ENCODE results near the gene BSPH1. TPM values are rescaled to one million over a fixed set of nuclear protein-coding genes. Genes with fewer than 3 reads are reported as not detected.
"Not testable (repeated sequence)": the region's sequence is repeated elsewhere in the genome, so short reads cannot be mapped to it uniquely, and the experiment has no call there.

The BSPH1 gene
- total RNA-seq, 1 donor from 2014 or later, result not detected

DNA sequence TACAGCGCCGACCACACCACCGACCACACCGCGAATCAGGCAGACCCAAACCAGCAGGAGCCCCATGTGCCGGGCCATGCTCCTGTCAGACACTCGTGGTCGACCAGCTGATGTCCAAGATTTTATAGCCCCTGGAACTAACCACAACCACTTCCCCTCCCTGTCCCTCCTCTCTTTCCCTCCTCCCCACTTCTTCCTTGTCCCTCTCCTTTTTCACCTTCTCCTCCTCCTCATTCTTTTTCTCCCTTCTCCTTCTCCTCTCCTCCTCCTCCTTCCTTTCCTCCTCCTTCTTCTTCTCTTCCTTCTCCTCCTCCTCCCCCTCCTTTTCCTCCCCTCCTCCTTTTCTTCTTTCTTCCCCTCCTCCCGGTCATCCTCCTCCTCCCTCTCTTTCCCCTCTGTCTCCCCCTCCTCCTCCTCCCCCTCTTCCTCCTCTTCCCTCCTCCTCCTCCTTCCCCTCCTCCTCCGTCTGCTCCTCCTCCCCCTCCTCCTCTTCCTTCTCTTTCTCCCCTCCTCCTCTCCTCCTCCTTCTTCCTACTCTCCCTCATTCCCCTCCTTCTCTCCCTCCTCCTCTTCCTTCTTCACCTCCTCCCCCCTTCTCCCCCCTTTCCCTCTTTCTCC lies 670 bp downstream of the BSPH1 start:
- Mint-ChIP-seq H3K4me3 (no peak overlapping the region), H3K4me1 (peaks cover 8% of the 10 kb centered on the region), H3K27ac (no peak overlapping the region), H3K27me3 (ENCODE audit: low read depth) (peaks cover 28% of the 10 kb centered on the region), H3K36me3 (no peaks in the 10 kb centered on the region), H3K9me3 (peaks cover 5% of the 10 kb centered on the region)
- no peak for DNase-seq (ENCODE audit: low spot score in 2 of 2, unreplicated experiment in 2 of 2)
- TF ChIP-seq, protein P1, sequence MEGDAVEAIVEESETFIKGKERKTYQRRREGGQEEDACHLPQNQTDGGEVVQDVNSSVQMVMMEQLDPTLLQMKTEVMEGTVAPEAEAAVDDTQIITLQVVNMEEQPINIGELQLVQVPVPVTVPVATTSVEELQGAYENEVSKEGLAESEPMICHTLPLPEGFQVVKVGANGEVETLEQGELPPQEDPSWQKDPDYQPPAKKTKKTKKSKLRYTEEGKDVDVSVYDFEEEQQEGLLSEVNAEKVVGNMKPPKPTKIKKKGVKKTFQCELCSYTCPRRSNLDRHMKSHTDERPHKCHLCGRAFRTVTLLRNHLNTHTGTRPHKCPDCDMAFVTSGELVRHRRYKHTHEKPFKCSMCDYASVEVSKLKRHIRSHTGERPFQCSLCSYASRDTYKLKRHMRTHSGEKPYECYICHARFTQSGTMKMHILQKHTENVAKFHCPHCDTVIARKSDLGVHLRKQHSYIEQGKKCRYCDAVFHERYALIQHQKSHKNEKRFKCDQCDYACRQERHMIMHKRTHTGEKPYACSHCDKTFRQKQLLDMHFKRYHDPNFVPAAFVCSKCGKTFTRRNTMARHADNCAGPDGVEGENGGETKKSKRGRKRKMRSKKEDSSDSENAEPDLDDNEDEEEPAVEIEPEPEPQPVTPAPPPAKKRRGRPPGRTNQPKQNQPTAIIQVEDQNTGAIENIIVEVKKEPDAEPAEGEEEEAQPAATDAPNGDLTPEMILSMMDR (IDR thresholded peaks at IDR 0.05; ENCODE audit: unreplicated experiment), result no peak

DNA sequence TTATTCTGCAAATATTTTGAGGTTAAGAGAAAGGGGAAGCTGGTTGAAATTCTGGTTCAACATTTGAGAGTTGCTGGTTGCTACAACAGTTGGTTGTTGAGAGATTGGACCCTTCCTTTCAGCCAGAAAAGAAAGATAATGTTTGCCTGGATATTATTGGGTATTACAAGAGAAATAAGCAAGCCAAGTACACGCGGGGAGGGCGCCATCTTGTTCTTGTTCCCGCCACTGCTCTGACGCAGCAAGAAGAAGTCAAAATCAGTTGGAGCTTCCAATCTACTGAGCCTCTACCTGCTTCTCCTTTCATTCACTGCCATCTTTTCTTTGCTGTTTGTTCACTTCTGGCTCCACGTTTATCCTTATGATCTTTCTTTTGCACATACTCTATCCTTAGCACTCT lies 18.4 kb downstream of the BSPH1 start:
- H3K4me3 Mint-ChIP-seq, result no peak overlapping the region
- peaks cover 5% of the 10 kb centered on the region for H3K4me1 Mint-ChIP-seq
- no peak overlapping the region for H3K27ac Mint-ChIP-seq
- H3K27me3 Mint-ChIP-seq (ENCODE audit: low read depth), result peaks cover 50% of the 10 kb centered on the region
- DNase-seq (ENCODE audit: low spot score in 2 of 2, unreplicated experiment in 2 of 2), result no peak
- H3K9me3 Mint-ChIP-seq, result peaks cover 10% of the 10 kb centered on the region
- no peaks in the 10 kb centered on the region for H3K36me3 Mint-ChIP-seq
- TF ChIP-seq, protein P1 (IDR thresholded peaks at IDR 0.05; ENCODE audit: unreplicated experiment), result no peak

DNA sequence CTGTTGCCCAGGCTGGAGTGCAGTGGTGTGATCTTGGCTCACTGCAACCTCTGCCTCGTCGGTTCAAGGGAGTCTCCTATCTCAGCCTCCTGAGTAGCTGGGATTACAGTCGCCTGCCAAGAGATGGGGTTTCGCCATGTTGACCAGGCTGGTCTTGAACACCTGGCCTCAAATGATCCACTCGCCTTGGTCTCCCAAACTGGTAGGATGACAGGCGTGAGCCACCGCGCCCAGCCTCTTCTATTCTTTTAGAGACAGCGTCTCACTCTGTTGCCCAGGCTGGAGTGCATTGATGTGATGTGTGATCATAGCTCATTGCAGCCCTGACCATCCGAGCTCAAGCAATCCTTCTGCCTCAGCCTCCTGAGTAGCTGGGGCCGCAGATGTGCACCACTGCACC lies 36.0 kb downstream of the BSPH1 start:
- peaks cover 13% of the 10 kb centered on the region for H3K27me3 Mint-ChIP-seq (ENCODE audit: low read depth)
- H3K4me3 Mint-ChIP-seq; H3K4me1 Mint-ChIP-seq; DNase-seq (ENCODE audit: low spot score in 2 of 2, unreplicated experiment in 2 of 2); H3K27ac Mint-ChIP-seq; H3K9me3 Mint-ChIP-seq; H3K36me3 Mint-ChIP-seq: not testable (repeated sequence)

DNA sequence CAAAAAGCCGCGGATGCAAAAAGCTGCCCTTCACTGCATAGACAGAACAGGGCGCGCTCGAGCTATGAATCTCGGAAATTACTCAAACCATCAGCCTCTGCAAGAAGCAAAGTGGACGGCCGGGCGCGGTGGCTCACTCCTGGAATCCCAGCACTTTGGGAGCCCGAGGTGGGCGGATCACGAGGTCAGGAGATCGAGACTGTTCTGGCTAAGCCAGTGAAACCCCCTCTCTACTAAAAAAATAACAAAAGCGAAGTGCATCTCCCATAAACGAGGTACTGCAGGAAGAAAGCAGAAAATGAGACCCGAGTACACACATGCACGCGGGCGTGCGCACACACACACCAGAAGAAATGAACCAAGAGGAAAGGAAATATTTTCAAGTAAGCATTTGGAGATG lies 39.8 kb downstream of the BSPH1 start:
- H3K4me3 Mint-ChIP-seq; DNase-seq (ENCODE audit: low spot score in 2 of 2, unreplicated experiment in 2 of 2); H3K36me3 Mint-ChIP-seq; H3K27ac Mint-ChIP-seq; H3K9me3 Mint-ChIP-seq; H3K27me3 Mint-ChIP-seq (ENCODE audit: low read depth); H3K4me1 Mint-ChIP-seq: not testable (repeated sequence)

DNA sequence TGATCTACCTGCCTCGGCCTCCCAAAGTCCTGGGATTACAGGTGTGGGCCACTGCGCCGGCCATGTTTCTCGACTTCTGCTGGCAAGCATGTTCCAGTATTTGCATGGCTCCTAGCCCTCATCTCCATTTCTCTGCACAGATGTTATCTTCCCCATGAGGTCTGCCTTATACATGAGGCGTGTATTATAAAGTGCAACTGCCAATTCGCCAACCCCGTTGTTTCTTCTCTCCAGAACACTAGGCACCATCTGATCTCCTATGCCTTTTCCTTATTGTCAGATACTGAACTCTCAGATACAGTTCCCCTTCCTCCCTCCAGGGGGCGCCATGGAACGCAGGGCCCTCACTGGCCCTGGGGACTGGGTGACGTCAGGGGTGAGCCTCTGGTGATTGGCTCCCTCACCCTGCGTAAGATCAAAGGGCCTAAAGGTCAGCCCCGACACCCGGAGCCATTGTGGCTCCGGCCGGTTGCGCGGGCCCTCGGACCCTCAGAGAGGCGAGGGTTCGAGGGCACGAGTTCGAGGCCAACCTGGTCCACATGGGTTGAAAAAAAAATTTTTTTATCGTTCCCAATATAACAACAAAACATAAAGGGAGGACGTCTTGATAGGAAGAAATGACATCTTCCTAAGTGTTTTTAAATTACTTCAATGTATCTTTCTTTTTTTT lies 42.0 kb downstream of the BSPH1 start:
- not testable (repeated sequence) for H3K36me3 Mint-ChIP-seq

DNA sequence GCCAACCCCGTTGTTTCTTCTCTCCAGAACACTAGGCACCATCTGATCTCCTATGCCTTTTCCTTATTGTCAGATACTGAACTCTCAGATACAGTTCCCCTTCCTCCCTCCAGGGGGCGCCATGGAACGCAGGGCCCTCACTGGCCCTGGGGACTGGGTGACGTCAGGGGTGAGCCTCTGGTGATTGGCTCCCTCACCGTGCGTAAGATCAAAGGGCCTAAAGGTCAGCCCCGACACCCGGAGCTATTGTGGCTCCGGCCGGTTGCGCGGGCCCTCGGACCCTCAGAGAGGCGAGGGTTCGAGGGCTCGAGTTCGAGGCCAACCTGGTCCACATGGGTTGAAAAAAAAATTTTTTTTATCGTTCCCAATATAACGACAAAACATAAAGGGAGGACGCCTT lies 63.4 kb downstream of the BSPH1 start:
- H3K4me3 Mint-ChIP-seq; H3K27me3 Mint-ChIP-seq (ENCODE audit: low read depth); H3K9me3 Mint-ChIP-seq; H3K4me1 Mint-ChIP-seq; H3K27ac Mint-ChIP-seq; DNase-seq (ENCODE audit: low spot score in 2 of 2, unreplicated experiment in 2 of 2); H3K36me3 Mint-ChIP-seq: not testable (repeated sequence)

More for the DNA sequence above, 42.0 kb downstream of the BSPH1 start:
- H3K27me3 Mint-ChIP-seq (ENCODE audit: low read depth); H3K27ac Mint-ChIP-seq; H3K4me3 Mint-ChIP-seq; H3K4me1 Mint-ChIP-seq; H3K9me3 Mint-ChIP-seq: not testable (repeated sequence)
- TF ChIP-seq, protein P1 (IDR thresholded peaks at IDR 0.05; ENCODE audit: unreplicated experiment), result peak; percentile 66
- peak in 1 of 2 experiments; percentile 52 for DNase-seq (ENCODE audit: low spot score in 2 of 2, unreplicated experiment in 2 of 2)

DNA sequence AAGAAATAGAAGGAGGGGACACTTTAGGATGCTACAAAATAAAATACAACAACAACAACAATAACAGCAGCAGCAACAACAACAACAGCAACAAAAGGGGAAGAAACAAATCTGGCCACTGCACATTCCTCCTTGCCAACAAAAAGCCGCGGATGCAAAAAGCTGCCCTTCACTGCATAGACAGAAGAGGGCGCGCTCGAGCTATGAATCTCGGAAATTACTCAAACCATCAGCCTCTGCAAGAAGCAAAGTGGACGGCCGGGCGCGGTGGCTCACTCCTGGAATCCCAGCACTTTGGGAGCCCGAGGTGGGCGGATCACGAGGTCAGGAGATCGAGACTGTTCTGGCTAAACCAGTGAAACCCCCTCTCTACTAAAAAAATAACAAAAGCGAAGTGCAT lies 71.9 kb downstream of the BSPH1 start:
- peak in 1 of 2 experiments; percentile 100 for DNase-seq (ENCODE audit: low spot score in 2 of 2, unreplicated experiment in 2 of 2)
- not testable (repeated sequence) for H3K27me3 Mint-ChIP-seq (ENCODE audit: low read depth); H3K9me3 Mint-ChIP-seq; H3K27ac Mint-ChIP-seq; H3K36me3 Mint-ChIP-seq; H3K4me3 Mint-ChIP-seq; H3K4me1 Mint-ChIP-seq
- TF ChIP-seq, protein P1 (IDR thresholded peaks at IDR 0.05; ENCODE audit: unreplicated experiment), result peak; percentile 75

Other genes with a start within 250 kb of the BSPH1 start
- gene NOP53, start 246.6 kb downstream of the BSPH1 start, total RNA-seq, result 290 to 313 TPM (median 310 TPM) in 3 replicates
- gene SELENOW, start 213.5 kb downstream of the BSPH1 start, total RNA-seq, result 113 to 127 TPM (median 117 TPM) in 3 replicates
- gene TPRX1, start 187.6 kb downstream of the BSPH1 start, total RNA-seq, result not detected in 3 replicates
- not detected in 3 replicates for gene CRX, start 170.2 kb downstream of the BSPH1 start, total RNA-seq
- gene TPRX2, start 132.9 kb downstream of the BSPH1 start, total RNA-seq, result not detected in 3 replicates
- gene SULT2A1, start 105.9 kb downstream of the BSPH1 start, total RNA-seq, result 0.13 TPM in 1 of 3 replicates, not detected in the others
- gene ELSPBP1, start 2.5 kb upstream of the BSPH1 start, total RNA-seq, result 1.0 TPM in 1 of 3 replicates, not detected in the others
- gene CABP5, start 51.9 kb upstream of the BSPH1 start, total RNA-seq, result not detected in 3 replicates
- gene PLA2G4C, start 118.6 kb upstream of the BSPH1 start, total RNA-seq, result 1.6 to 2.5 TPM (median 2.0 TPM) in 3 replicates
- gene LIG1, start 178.2 kb upstream of the BSPH1 start, total RNA-seq, result 62.6 to 72.8 TPM (median 66.5 TPM) in 3 replicates
- gene ZSWIM9, start 178.5 kb upstream of the BSPH1 start, total RNA-seq, result 9.3 to 11.7 TPM (median 10.2 TPM) in 3 replicates

Data from mesothelial cell of epicardium (in vitro differentiated cells).